Fibroblast of lung (primary cell): Measurements from ENCODE around the gene PKD1L1.

ENCODE experiments used
- EZH2 ChIP-seq: IDR thresholded peaks from 2 replicates; pipeline ENCODE4 v1.5.1; 2012; ENCODE audit warnings: low read length, control low read depth, mild to moderate bottlenecking; ENCODE audit errors: missing control alignments
- TF ChIP-seq, protein P1 (sequence below), 2 donors: IDR thresholded peaks in 1 of 2; conservative IDR thresholded peaks in 1 of 2; 1 replicate in 1 of 2; 2 replicates in 1 of 2; pipeline ENCODE4 v1.5.1; 2011 to 2012; ENCODE audit warnings: low read length in 2 of 2, control low read depth in 1 of 2, inconsistent platforms in 1 of 2, low read depth in 1 of 2, mild to moderate bottlenecking in 1 of 2

- TF ChIP-seq, protein P1, sequence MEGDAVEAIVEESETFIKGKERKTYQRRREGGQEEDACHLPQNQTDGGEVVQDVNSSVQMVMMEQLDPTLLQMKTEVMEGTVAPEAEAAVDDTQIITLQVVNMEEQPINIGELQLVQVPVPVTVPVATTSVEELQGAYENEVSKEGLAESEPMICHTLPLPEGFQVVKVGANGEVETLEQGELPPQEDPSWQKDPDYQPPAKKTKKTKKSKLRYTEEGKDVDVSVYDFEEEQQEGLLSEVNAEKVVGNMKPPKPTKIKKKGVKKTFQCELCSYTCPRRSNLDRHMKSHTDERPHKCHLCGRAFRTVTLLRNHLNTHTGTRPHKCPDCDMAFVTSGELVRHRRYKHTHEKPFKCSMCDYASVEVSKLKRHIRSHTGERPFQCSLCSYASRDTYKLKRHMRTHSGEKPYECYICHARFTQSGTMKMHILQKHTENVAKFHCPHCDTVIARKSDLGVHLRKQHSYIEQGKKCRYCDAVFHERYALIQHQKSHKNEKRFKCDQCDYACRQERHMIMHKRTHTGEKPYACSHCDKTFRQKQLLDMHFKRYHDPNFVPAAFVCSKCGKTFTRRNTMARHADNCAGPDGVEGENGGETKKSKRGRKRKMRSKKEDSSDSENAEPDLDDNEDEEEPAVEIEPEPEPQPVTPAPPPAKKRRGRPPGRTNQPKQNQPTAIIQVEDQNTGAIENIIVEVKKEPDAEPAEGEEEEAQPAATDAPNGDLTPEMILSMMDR (conservative IDR thresholded peaks at IDR 0.05 in 1 of 2, IDR thresholded peaks at IDR 0.05 in 1 of 2; ENCODE audit: low read depth in 1 of 2, low read length in 2 of 2), result no peak
- no peak for TF ChIP-seq EZH2
Observed at GRCh38 chr7:47815867-47816266, 132.4 kb downstream of the PKD1L1 start.
